NOMO-1 treated with dmso at 0.1 percent for 144 hours (cell line): ENCODE results near the gene SLC5A1.

Experiments used
- DNase-seq: peaks from one replicate; lab custom pipeline; 2025; ENCODE audit not compliant: unreplicated experiment; lab: John Stamatoyannopoulos, UW

Gene SLC5A1

DNA sequence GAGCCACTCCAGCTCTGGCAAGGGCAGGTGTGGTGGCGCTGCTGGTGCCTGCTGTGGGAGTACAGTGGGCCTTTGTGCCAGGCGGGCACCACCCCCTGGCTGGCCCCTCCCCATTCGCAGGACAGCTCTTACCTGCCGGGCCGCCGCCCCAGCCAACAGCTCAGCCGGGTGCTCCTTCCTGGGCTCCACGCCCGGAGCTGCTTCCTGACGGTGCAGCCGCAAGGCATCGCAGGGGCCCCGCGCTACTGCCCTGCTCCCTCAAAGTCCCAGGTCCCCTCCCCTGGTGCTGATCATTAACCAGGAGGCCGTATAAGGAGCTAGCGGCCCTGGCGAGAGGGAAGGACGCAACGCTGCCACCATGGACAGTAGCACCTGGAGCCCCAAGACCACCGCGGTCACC, at the start of gene SLC5A1:
Gene SLC5A1 (plus strand): TSS at position 338 of the 400 bp plus-strand sequence. CDS start 21 bp downstream, at position 359.
- DNase-seq, result no peak

DNA sequence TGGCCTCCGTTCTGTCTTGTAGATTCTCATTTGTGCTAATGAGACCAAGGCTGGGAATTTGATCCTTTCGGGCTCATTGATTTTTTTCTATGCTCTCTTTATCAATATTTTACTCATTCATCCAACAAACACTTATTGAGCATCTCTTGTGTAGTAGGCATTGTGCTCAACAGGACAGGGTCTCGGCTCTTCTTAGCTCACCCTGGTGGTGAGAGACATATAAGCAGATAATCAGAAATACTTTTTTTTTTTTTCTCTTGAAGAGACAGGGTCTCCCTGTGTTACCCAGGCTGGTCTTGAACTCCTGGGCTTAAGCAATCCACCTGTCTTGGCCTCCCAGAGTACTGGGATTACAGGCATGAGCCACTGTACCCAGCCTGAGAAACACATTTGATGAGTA, 48.0 kb upstream of the SLC5A1 start:
- no peak for DNase-seq

GRCh38 chr22:31995807-31996206, 47.3 kb upstream of the SLC5A1 start:
- DNase-seq, result no peak

- no peak for DNase-seq
Observed at GRCh38 chr22:31998784-31999385, 44.2 kb upstream of the SLC5A1 start.

DNA sequence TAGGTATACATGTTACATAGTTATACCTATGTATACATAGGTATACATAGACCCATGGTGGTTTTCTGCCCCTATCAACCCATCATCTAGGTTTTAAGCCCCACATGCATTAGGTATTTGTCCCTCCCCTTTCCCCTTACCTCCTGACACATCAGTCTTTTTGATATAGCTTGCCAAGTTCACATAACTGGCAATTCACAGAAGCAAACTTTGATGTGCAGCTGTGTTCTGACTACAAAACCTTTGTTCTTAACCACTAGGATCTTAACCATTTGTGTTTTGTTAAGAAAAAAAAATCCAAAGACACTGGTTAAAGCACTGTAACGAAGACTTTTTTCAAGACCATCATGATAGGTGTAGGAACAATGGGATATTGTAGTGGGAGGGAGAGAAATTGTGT, 42.9 kb upstream of the SLC5A1 start:
- DNase-seq, result no peak

GRCh38 chr22:32005453-32005852, 37.6 kb upstream of the SLC5A1 start:
- DNase-seq, result no peak

DNA sequence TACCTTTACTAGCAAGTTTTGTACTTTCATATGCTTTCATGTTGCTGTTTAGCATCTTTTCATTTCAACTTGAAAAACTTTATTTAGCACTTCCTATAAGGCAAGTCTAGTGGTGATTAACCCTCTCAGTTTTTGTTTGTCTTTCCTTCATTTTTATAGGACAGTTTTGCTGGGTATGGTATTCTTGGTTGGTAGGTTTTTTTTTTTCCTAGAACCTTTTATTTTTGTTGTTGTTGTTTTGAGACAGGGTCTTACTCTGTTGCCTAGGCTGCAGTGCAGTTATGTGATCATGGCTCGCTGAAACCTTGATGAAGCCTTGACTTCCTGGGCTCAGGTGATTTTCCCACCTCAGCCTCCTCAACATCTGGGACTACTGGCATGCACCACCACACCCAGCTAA, 29.9 kb upstream of the SLC5A1 start:
- DNase-seq, result no peak

DNA sequence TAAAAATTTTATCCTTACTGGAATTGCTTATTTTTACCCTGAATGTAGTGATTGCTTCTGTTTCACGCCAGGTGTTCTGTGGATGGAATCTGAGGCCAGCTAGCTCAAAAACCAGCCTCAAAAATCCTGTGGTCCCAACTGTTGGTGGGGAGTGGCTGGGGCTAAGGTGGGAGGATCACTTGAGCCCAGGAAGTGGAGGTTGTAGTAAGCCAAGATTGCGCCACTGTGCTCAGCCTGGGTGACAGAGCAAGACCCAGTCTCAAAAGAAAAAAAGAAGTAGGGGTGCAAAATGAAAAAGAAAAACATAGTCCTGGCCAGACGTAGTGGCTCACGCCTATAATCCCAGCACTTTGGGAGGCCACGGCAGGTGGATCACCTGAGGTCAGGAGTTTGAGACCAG, 27.0 kb upstream of the SLC5A1 start:
- DNase-seq, result no peak

- DNase-seq, result no peak
Observed at GRCh38 chr22:32018056-32018455, 25.0 kb upstream of the SLC5A1 start.

DNA sequence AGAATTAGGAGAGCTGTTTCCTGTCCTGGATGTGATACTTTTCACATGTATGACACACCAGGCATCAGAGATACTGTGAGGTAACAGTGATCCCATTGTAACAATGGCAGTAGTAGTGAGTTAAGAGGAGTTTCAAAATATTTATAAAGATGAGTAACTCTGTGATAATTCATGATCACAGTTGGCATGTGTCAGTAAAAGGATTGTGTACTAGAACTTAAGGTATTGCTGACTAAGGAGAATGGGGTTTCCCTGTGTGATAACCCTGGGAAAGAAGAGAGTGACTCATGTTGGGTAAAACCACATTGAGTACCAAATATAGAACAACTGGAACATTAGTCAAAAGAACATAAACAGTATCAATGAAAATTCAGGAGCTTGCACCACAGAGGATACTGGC, 22.9 kb upstream of the SLC5A1 start:
- DNase-seq, result no peak

DNA sequence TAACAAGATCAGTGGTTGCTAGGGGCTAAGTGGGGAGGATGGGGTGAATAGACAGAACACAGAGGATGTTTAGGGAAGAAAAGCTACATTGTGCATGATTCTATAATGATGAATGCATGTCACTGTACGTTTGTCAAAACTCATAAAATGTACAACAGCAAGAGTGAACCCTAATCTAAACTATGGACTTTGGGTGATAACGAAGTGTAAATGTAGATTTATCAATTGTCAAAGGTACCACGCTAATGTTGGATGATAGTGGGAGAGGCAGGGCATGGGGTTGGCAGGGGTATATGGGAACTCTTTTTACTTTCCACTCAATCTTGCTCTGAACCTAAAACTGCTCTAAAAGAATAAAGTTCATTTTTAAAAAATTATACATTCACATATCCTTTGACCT, 21.3 kb upstream of the SLC5A1 start:
- DNase-seq, result no peak

GRCh38 chr22:32023251-32023827, 19.7 kb upstream of the SLC5A1 start:
- DNase-seq, result no peak

DNA sequence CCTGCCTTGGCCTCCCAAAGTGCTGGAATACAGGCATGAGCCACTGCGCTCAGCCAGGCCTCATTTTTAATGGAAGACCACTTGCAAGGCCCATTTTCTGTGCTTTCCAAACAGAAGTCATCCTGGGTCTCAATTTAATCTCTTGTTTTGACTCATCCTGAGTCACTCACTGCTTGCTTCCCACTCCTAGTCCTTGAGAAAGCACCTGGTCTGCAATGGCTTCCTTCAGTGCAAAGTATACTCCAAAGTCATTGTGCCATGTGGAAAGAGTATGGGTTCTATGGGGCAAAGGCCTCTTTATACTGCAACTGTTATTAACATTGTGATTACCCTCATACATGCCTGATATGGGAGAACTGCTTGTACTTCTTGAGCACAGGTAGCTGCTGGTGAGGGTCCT, 18.3 kb upstream of the SLC5A1 start:
- no peak for DNase-seq

DNA sequence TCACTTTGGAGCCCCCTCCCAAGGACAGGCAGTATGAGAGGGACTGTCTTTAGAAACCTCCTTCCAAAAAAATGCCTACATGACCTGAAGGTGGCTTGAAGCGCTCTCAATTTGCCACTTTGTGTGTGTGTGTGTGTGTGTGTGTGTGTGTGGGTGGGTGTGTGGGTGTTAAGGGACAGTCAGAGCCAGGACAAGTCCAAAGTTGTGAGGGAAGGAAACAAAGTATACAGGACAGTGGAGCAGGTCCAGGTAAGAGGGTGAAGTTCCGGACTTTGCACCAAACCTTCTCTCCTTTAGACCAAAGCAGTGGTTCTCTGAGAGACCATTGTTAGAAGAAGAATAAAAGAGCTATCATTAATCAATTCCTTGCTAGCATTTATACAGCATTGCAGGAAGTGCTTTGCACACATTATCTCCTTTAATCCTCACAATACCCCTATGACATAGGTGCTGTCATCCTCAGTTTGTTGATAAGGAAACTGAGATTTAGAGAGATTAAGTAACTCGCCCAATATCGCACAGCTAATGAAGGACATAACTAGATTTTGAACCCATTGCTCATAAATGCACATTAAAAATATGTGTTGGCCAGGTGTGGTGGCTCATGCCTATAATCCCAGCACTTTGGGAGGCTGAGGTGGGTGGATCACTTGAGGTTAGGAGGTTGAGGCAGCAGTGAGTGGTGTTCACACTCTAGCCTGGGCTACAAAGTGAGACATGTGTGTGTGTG, 12.4 kb upstream of the SLC5A1 start:
- no peak for DNase-seq

- DNase-seq, result no peak
Observed at GRCh38 chr22:32031466-32031865, 11.6 kb upstream of the SLC5A1 start.

DNA sequence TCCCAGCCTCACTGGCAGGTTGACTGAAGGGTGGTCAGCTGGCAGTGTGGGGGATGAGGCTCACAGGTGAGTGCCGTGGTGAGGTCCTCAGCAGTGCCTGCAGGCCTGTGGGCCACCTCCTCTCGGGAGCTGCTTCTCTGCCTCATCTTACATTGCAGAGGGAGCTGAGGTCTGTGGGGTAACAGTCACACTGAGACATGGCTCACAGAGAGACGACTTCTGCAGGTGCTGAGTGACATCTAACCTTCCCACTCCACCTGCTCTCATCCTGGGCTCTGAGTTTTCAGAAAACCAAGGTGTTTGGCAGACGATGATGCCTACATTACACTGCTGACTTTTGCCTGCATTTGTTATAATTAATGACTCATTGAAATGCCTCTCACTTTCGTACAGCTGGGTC, 8.8 kb upstream of the SLC5A1 start:
- DNase-seq, result no peak

- DNase-seq, result no peak
Observed at GRCh38 chr22:32037236-32037635, 5.8 kb upstream of the SLC5A1 start.

GRCh38 chr22:32040324-32040904, 2.6 kb upstream of the SLC5A1 start:
- no peak for DNase-seq

DNA sequence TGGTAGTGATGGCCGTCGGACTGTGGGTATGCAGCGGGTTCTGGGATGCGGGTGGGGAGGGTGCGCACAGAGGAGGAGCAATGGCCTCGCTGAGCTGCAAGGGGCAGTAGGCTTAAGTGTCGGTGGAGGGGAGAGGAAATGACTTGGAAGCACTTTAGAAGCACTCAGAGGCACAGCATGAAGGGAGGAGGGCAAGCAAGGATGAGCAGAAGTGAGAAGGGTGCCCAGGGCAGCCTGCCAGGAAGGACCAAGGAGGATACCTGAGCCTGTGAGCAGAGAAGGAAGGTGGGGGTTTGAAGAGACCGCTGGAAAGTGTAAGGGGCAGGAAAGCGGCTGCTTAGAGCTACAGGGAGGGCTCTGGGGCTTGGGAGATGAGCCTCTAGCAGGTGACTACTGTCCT, 330 bp downstream of the SLC5A1 start:
- DNase-seq, result no peak

DNA sequence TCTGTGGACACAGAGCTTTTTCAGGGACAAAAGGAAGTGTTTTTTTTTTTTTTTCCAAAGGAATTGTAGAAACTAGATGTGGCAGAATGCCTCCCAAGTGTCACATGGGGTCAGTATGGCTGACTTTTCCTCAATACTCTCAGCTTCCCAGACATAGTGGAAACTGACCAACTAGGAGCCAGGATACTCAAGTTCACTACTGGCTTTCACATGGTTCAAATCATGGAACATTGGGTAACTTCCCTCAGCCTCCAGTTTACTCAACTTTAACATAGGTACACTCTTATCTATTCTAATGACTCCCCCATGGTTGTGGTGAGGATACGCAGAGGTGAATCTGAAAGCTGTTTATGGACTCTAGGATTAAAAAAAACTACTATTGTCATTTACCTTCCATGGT, 1.4 kb downstream of the SLC5A1 start:
- no peak for DNase-seq

GRCh38 chr22:32044913-32045312, 1.9 kb downstream of the SLC5A1 start:
- no peak for DNase-seq

GRCh38 chr22:32048069-32048468, 5.0 kb downstream of the SLC5A1 start:
- DNase-seq, result no peak
